ENCODE measurements around the gene FBN2.

Gene FBN2

GRCh38 chr5:128241051-128241695 lies 296.9 kb downstream of the FBN2 start:
- no peak for DNase-seq

GRCh38 chr5:128237546-128237945 lies 300.5 kb downstream of the FBN2 start:
- DNase-seq: peak; percentile 8

GRCh38 chr5:128237000-128237399 lies 301.0 kb downstream of the FBN2 start:
- DNase-seq: no peak

GRCh38 chr5:128236334-128236733 lies 301.7 kb downstream of the FBN2 start:
- no peak for DNase-seq

GRCh38 chr5:128234928-128235641 lies 303.0 kb downstream of the FBN2 start:
- no peak for DNase-seq

- DNase-seq: peak; percentile 18
Measured at GRCh38 chr5:128228521-128228920, 309.5 kb downstream of the FBN2 start.

- DNase-seq: peak; percentile 80
Measured at GRCh38 chr5:128228008-128228407, 310.0 kb downstream of the FBN2 start.

- DNase-seq: no peak
Measured at GRCh38 chr5:128225245-128226030, 312.6 kb downstream of the FBN2 start.

- DNase-seq: no peak
Measured at GRCh38 chr5:128224336-128224735, 313.7 kb downstream of the FBN2 start.

- no peak for DNase-seq
Measured at GRCh38 chr5:128220841-128221240, 317.2 kb downstream of the FBN2 start.

GRCh38 chr5:128216860-128217531 lies 321.0 kb downstream of the FBN2 start:
- peak; percentile 75 for DNase-seq

- no peak for DNase-seq
Measured at GRCh38 chr5:128216285-128216684, 321.8 kb downstream of the FBN2 start.

GRCh38 chr5:128213833-128214232 lies 324.2 kb downstream of the FBN2 start:
- DNase-seq: no peak

- peak; percentile 66 for DNase-seq
Measured at GRCh38 chr5:128213340-128213739, 324.7 kb downstream of the FBN2 start.

- no peak for DNase-seq
Measured at GRCh38 chr5:128212191-128212806, 325.7 kb downstream of the FBN2 start.

- no peak for DNase-seq
Measured at GRCh38 chr5:128208436-128208835, 329.6 kb downstream of the FBN2 start.

Data from EL (cell line).